Left ventricle myocardium inferior (tissue), 1 donor: ENCODE results near the gene ZBTB44. TPM values are rescaled to one million over a fixed set of nuclear protein-coding genes. Genes with fewer than 3 reads are reported as not detected.

ENCODE experiments used
- DNase-seq: peaks from one replicate; pipeline ENCODE4 v3.0.0-alpha.2; 2020
- H3K27ac ChIP-seq: fragments of 200-600 bp; replicated peaks from 2 replicates; pipeline ENCODE4 v1.8.0; 2021
- H3K27me3 ChIP-seq: fragments of 200-600 bp; 2 replicates; pipeline ENCODE4 v1.8.0; 2021; ENCODE audit warnings: low read depth
- H3K36me3 ChIP-seq: fragments of 200-600 bp; 2 replicates; pipeline ENCODE4 v1.8.0; 2021
- H3K4me1 ChIP-seq: fragments of 200-600 bp; 2 replicates; pipeline ENCODE4 v1.8.0; 2021
- H3K4me3 ChIP-seq: fragments of 200-600 bp; 2 replicates; pipeline ENCODE4 v1.8.0; 2021; ENCODE audit warnings: mild to moderate bottlenecking, moderate library complexity
- H3K9me3 ChIP-seq: fragments of 200-600 bp; replicated peaks from 2 replicates; pipeline ENCODE4 v1.8.0; 2021
- intact Hi-C: fragments of 100-400 bp; cut with micrococcal nuclease; formaldehyde crosslinking; loops from one replicate; pipeline ENCODE4 v1.11.0; 2022
- total RNA-seq: library from RNA; stranded (reverse); fragmentation: NEBNext Ultra II Directional; extraction: Animal tissue kit (Norgen Biotek cat#: 25700); gene quantifications from one replicate; pipeline ENCODE4 v1.2.1, GENCODE V29; 2021
- TF ChIP-seq, protein P1 (sequence below): fragments of 200-600 bp; IDR thresholded peaks from 2 replicates; pipeline ENCODE4 v1.8.0; 2021; ENCODE audit warnings: antibody characterized with exemption, mild to moderate bottlenecking, borderline replicate concordance
- donor health status: DM: no; HTN: yes; CAD: no; lungs with severe emphysema.

Gene ZBTB44
- total RNA-seq, 1 donor from 2014 or later, result 40.5 TPM

DNA sequence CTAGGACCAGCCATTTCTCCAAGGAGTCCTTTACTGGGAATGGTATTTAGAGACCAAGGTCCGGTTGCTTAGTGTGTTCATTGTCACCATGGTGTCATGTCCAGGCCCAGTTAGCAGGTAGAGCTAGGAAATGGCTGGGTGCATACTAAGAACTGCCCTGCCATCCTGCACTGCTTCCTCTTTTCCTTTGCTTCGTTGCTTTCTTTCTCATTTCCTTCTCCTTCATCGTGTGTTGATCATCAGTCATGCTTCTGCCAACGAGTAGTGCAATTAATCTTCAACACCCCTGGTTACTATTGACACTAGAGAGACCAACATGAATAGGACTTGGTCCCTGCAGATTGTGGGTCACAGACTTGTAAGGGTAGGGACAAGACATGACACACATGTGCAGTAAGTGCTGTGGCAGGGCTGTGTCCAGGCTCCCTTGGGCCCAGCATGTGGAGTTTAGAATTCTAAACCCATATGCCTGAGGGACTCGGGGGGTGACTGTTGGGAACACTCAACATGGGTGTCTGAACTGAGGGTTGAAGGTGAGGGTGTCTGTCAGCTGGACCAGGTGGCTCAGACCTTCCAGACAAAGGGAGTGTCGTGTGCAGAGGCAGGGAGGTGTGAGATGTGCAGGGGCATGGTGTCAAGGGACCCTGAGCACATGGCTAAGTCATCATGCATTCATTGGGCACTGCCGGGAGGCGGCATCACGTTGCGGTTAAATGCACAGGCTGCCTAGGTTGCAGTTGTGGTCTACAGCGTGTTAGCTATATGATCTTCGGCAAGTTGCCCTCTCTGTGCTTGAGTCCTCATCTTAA, 112.5 kb downstream of the ZBTB44 start:
- Histone ChIP-seq H3K4me1 (no peaks in the 10 kb centered on the region), H3K36me3 (no peaks in the 10 kb centered on the region), H3K27me3 (no peaks in the 10 kb centered on the region), H3K4me3 (no peak overlapping the region), H3K27ac (no peak overlapping the region), H3K9me3 (no peaks in the 10 kb centered on the region)
- TF ChIP-seq, protein P1, sequence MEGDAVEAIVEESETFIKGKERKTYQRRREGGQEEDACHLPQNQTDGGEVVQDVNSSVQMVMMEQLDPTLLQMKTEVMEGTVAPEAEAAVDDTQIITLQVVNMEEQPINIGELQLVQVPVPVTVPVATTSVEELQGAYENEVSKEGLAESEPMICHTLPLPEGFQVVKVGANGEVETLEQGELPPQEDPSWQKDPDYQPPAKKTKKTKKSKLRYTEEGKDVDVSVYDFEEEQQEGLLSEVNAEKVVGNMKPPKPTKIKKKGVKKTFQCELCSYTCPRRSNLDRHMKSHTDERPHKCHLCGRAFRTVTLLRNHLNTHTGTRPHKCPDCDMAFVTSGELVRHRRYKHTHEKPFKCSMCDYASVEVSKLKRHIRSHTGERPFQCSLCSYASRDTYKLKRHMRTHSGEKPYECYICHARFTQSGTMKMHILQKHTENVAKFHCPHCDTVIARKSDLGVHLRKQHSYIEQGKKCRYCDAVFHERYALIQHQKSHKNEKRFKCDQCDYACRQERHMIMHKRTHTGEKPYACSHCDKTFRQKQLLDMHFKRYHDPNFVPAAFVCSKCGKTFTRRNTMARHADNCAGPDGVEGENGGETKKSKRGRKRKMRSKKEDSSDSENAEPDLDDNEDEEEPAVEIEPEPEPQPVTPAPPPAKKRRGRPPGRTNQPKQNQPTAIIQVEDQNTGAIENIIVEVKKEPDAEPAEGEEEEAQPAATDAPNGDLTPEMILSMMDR, result no peak
- intact Hi-C loops, result no loop called here
- no peak for DNase-seq

DNA sequence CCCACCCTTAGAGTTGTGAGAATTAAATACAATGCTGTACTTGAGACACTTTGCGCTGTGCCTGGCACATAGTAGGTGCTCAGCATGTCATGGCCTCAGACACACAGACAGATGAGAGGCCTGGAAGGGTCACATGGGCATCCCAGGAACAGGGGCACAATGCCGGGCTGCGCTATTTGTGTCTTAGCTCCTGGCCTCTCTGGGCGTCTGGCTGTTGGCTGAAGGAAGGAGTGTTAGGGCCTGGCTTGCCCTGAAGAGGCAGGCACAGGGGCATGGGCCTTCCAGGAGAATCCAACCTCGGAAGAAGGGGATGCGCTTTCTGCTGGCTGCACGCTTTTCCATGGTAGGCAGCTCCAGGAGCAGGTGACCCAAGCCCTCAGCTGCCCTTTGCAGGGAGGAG, 113.7 kb downstream of the ZBTB44 start:
- no peaks in the 10 kb centered on the region for H3K27me3 ChIP-seq
- H3K27ac ChIP-seq, result no peak overlapping the region
- intact Hi-C loops, result no loop called here
- H3K4me1 ChIP-seq, result no peaks in the 10 kb centered on the region
- no peaks in the 10 kb centered on the region for H3K9me3 ChIP-seq
- TF ChIP-seq, protein P1, result no peak
- H3K36me3 ChIP-seq, result no peaks in the 10 kb centered on the region
- DNase-seq, result no peak
- H3K4me3 ChIP-seq, result no peak overlapping the region

DNA sequence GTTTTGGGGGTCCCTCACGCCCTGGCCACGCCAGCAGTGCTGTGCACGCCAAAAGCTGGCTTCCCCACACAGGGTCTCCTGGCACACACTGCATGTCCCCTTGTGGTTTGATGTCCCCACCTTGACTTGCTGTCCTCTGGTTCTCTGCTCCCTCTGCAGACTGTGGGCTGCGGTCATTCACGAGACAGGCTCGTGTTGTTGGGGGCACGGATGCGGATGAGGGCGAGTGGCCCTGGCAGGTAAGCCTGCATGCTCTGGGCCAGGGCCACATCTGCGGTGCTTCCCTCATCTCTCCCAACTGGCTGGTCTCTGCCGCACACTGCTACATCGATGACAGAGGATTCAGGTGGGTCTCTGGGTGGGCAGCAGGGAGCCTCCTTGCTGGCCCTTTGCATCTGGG, 114.9 kb downstream of the ZBTB44 start:
- Histone ChIP-seq H3K4me1 (no peaks in the 10 kb centered on the region), H3K27ac (no peak overlapping the region), H3K9me3 (no peaks in the 10 kb centered on the region), H3K36me3 (no peaks in the 10 kb centered on the region), H3K4me3 (no peak overlapping the region), H3K27me3 (no peaks in the 10 kb centered on the region)
- TF ChIP-seq, protein P1, result no peak
- intact Hi-C loops, result no loop called here
- DNase-seq, result no peak

DNA sequence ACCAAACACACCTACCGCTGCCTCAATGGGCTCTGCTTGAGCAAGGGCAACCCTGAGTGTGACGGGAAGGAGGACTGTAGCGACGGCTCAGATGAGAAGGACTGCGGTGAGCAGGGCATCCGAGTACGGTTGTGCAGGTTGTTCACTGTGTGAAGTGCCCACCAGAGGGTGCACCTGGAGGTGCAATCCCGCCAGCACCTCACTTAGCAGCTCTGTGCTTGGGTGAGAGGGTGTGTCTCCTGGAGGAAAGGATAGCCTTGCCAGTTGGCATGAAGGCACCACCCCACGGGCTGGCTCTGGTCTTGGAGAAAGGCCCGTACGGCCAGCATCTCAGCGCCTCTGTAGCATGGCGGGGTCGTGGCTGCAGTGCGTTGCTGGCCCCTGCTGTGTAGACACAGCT, 115.8 kb downstream of the ZBTB44 start:
- intact Hi-C loops, result no loop called here
- H3K27ac ChIP-seq, result no peak overlapping the region
- H3K27me3 ChIP-seq, result no peaks in the 10 kb centered on the region
- no peak overlapping the region for H3K4me3 ChIP-seq
- H3K36me3 ChIP-seq, result no peaks in the 10 kb centered on the region
- H3K9me3 ChIP-seq, result no peaks in the 10 kb centered on the region
- no peak for DNase-seq
- TF ChIP-seq, protein P1, result no peak
- H3K4me1 ChIP-seq, result no peaks in the 10 kb centered on the region

DNA sequence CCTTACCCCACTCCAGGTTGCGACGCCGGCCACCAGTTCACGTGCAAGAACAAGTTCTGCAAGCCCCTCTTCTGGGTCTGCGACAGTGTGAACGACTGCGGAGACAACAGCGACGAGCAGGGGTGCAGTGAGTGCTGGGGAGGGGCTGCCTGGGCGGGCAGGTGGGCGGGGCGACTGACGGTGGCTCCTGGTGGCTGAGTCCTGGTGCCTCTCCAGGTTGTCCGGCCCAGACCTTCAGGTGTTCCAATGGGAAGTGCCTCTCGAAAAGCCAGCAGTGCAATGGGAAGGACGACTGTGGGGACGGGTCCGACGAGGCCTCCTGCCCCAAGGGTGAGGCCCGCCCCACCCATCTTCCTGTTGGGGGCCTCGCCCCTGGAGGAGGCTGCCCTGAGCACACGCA, 116.4 kb downstream of the ZBTB44 start:
- H3K4me1 ChIP-seq, result no peaks in the 10 kb centered on the region
- H3K27me3 ChIP-seq, result no peaks in the 10 kb centered on the region
- H3K36me3 ChIP-seq, result no peaks in the 10 kb centered on the region
- DNase-seq, result no peak
- H3K4me3 ChIP-seq, result no peak overlapping the region
- TF ChIP-seq, protein P1, result no peak
- H3K9me3 ChIP-seq, result no peaks in the 10 kb centered on the region
- intact Hi-C loops, result no loop called here
- no peak overlapping the region for H3K27ac ChIP-seq
